Measurements from ENCODE around the gene MAPK8IP1. TPM values are rescaled to one million over a fixed set of nuclear protein-coding genes. Genes with fewer than 3 reads are reported as not detected.

Gene MAPK8IP1
- total RNA-seq, 1 donor: 1.5 TPM

DNA sequence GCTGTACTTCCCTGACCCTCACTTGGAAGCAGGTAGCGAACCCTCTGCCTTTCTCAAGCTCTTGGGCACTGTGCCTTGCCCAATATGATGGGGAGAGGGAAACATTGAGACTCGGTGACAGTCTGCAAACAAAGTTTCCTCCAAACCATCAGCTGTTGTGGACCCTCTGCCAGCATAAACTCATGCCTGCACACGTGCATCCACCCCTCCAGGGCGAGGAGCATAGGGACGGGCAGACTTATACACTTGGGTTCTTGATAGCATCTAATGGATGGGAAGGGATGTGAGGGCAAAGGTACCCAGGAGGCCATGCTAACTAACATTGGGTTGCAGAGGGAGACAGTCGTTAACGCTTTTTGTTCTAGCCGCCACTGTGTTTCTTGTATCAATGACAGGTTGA lies 8.2 kb upstream of the MAPK8IP1 start:
- Histone ChIP-seq H3K4me3 (ENCODE audit: low read length) (no peak overlapping the region), H3K9me3 (ENCODE audit: low read depth, low read length) (no peaks in the 10 kb centered on the region), H3K4me1 (ENCODE audit: insufficient read depth, low read length) (no peaks in the 10 kb centered on the region), H3K27me3 (ENCODE audit: insufficient read depth, low read length) (no peaks in the 10 kb centered on the region)

GRCh38 chr11:45877845-45878244 lies 7.6 kb upstream of the MAPK8IP1 start:
- Histone ChIP-seq H3K27me3 (ENCODE audit: insufficient read depth, low read length) (no peaks in the 10 kb centered on the region), H3K9me3 (ENCODE audit: low read depth, low read length) (no peaks in the 10 kb centered on the region), H3K4me1 (ENCODE audit: insufficient read depth, low read length) (no peaks in the 10 kb centered on the region), H3K4me3 (ENCODE audit: low read length) (no peak overlapping the region)

- H3K9me3 ChIP-seq (ENCODE audit: low read depth, low read length): no peaks in the 10 kb centered on the region
- no peaks in the 10 kb centered on the region for H3K27me3 ChIP-seq (ENCODE audit: insufficient read depth, low read length)
- H3K4me3 ChIP-seq (ENCODE audit: low read length): no peak overlapping the region
- peaks cover under 1% of the 10 kb centered on the region for H3K4me1 ChIP-seq (ENCODE audit: insufficient read depth, low read length)
Measured at GRCh38 chr11:45879803-45880686, 5.4 kb upstream of the MAPK8IP1 start.

DNA sequence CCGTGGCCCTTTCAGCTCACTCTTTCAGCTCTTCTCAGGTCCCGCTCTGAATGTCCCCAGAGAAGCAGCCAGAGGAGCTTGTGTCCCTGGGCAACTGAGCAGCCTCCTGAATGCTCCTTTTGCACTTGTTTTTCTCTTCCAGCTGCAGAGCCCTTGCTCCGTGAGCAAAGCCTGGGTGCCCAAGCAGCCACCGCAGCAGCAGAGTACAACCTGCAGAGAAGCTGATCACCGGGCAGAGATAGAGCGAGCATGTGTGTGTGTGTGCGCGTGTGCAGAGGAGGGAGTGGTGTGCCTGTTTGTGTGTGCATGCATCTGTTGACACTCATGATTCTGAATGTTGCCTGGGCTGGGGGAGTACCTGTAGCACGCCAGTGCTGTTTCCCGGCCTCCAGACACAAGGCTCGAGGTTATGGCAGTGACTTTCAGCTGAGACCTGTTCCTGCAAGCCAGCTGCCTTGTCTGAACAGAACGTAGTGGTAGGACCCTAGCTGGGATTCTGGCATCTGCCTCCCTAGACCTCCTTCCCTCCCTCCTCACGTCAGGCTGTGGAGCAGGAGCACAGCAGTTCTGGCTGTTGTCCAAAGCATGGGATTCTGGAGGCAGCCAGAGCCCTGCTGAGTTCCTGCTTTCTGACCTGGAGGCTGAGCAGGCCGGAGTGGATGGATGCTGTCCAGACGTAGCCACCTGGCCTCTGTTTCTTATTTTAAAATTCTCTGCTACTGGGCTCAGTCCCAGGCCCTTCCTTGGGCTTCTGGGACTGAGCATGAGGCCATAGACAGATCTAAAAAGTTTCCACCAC lies 4.5 kb upstream of the MAPK8IP1 start:
- Histone ChIP-seq H3K9me3 (ENCODE audit: low read depth, low read length) (no peaks in the 10 kb centered on the region), H3K4me1 (ENCODE audit: insufficient read depth, low read length) (peaks cover 7% of the 10 kb centered on the region), H3K27me3 (ENCODE audit: insufficient read depth, low read length) (no peaks in the 10 kb centered on the region), H3K4me3 (ENCODE audit: low read length) (no peak overlapping the region)

- Histone ChIP-seq H3K4me1 (ENCODE audit: insufficient read depth, low read length) (peaks cover 8% of the 10 kb centered on the region), H3K4me3 (ENCODE audit: low read length) (no peak overlapping the region), H3K9me3 (ENCODE audit: low read depth, low read length) (no peaks in the 10 kb centered on the region), H3K27me3 (ENCODE audit: insufficient read depth, low read length) (peaks cover 2% of the 10 kb centered on the region)
Measured at GRCh38 chr11:45881708-45882368, 3.6 kb upstream of the MAPK8IP1 start.

DNA sequence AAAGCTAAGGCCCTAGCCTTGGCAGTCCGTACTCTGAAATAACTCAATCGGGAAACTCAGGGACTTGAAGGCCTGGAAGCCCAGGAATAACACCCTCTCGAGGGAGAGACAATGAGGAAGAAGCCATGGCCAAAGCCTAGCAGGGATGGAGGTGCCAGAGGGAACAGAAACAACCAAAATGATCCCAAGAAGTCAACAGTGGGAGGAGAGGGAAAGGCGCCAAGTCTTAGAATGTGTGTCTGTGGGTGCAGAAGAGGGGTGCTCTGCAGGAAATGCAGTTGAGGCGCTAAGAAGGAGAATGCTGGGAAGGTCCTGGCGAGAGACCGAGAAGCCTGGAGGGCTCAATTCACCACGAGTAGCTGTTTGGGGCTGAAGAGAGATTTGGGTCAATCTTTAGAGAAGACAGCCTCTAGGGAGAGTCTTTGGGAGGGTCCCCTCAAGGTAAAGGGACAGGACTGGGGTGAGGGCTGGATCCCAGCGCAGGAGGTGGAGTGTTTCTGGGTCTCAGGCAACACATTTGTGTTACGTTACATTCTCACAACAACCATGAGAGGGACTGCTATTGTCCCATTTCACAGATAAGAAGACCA lies 760 bp upstream of the MAPK8IP1 start:
- Histone ChIP-seq H3K9me3 (ENCODE audit: low read depth, low read length) (no peaks in the 10 kb centered on the region), H3K4me1 (ENCODE audit: insufficient read depth, low read length) (peaks cover 8% of the 10 kb centered on the region), H3K27me3 (ENCODE audit: insufficient read depth, low read length) (peaks cover 2% of the 10 kb centered on the region), H3K4me3 (ENCODE audit: low read length) (no peak overlapping the region)

- H3K4me1 ChIP-seq (ENCODE audit: insufficient read depth, low read length): peaks cover 8% of the 10 kb centered on the region
Measured at GRCh38 chr11:45885921-45886721, 670 bp downstream of the MAPK8IP1 start.

GRCh38 chr11:45886816-45887520 lies 1.5 kb downstream of the MAPK8IP1 start:
- H3K27me3 ChIP-seq (ENCODE audit: insufficient read depth, low read length): peaks cover 2% of the 10 kb centered on the region
- H3K9me3 ChIP-seq (ENCODE audit: low read depth, low read length): no peaks in the 10 kb centered on the region
- peaks cover 8% of the 10 kb centered on the region for H3K4me1 ChIP-seq (ENCODE audit: insufficient read depth, low read length)
- no peak overlapping the region for H3K4me3 ChIP-seq (ENCODE audit: low read length)

More at GRCh38 chr11:45885921-45886721, 670 bp downstream of the MAPK8IP1 start:
- Histone ChIP-seq H3K27me3 (ENCODE audit: insufficient read depth, low read length) (peaks cover 2% of the 10 kb centered on the region), H3K9me3 (ENCODE audit: low read depth, low read length) (no peaks in the 10 kb centered on the region), H3K4me3 (ENCODE audit: low read length) (peak overlapping the region; percentile 23)

- H3K4me1 ChIP-seq (ENCODE audit: insufficient read depth, low read length): peaks cover 8% of the 10 kb centered on the region
- H3K27me3 ChIP-seq (ENCODE audit: insufficient read depth, low read length): peaks cover 2% of the 10 kb centered on the region
- no peaks in the 10 kb centered on the region for H3K9me3 ChIP-seq (ENCODE audit: low read depth, low read length)
- no peak overlapping the region for H3K4me3 ChIP-seq (ENCODE audit: low read length)
Measured at GRCh38 chr11:45887587-45887986, 2.1 kb downstream of the MAPK8IP1 start.

- Histone ChIP-seq H3K4me3 (ENCODE audit: low read length) (no peak overlapping the region), H3K27me3 (ENCODE audit: insufficient read depth, low read length) (peaks cover 2% of the 10 kb centered on the region), H3K9me3 (ENCODE audit: low read depth, low read length) (no peaks in the 10 kb centered on the region), H3K4me1 (ENCODE audit: insufficient read depth, low read length) (peaks cover 8% of the 10 kb centered on the region)
Measured at GRCh38 chr11:45889555-45889954, 4.1 kb downstream of the MAPK8IP1 start.

DNA sequence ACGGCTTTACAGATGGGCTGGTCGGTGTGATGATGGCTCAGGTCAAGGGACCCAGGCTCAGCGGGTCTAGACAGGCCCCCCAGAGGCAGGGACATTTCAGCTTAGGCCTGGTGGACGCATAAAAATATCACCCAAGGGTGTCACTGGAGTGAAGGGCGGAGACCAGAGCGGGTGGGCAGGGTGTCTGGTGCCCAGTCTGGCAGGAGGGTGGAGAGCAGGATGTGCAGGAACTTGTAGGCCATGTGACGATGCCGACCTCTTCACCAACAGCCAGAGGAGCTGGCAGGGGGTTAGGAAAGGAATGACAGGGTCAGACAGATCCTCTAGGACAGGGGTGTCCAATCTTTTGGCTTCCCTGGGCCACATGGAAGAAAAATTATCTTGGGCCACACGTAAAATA lies 4.5 kb downstream of the MAPK8IP1 start:
- H3K27me3 ChIP-seq (ENCODE audit: insufficient read depth, low read length): peaks cover 2% of the 10 kb centered on the region
- H3K9me3 ChIP-seq (ENCODE audit: low read depth, low read length): no peaks in the 10 kb centered on the region
- no peak overlapping the region for H3K4me3 ChIP-seq (ENCODE audit: low read length)
- peaks cover 8% of the 10 kb centered on the region for H3K4me1 ChIP-seq (ENCODE audit: insufficient read depth, low read length)

DNA sequence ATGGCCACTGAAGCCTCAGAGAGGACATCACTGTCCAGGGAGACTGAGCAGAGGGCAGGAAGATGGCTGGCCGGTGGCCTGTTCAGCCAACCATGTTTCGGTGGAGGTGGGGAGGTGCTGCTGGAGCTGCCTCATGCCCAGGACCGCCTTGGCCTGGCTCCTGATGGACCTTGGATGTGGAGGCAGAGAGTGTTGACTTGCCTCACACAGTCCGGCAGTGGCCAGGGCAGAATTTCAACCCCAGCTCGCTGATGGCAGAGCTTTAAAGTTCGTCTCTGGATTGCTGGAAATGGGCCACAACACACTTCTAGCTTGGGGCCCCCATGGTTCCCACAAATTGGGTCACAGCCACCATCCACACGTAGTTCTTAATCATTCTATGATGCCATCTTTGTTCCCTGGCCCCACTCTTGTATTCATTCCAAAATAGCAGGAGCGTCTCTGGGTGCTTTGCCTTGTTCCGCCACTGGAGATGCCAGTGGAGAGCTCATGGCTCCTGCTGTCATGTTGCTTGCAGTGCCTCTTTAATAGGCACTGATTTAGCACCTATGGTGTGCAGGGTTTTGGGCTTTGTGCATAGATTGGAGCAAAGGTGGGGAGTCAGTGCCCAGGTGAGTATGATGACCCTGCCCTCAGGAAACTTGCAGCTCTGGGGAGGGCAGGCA lies 5.6 kb downstream of the MAPK8IP1 start:
- Histone ChIP-seq H3K27me3 (ENCODE audit: insufficient read depth, low read length) (peaks cover 4% of the 10 kb centered on the region), H3K9me3 (ENCODE audit: low read depth, low read length) (no peaks in the 10 kb centered on the region), H3K4me3 (ENCODE audit: low read length) (no peak overlapping the region), H3K4me1 (ENCODE audit: insufficient read depth, low read length) (peaks cover under 1% of the 10 kb centered on the region)

DNA sequence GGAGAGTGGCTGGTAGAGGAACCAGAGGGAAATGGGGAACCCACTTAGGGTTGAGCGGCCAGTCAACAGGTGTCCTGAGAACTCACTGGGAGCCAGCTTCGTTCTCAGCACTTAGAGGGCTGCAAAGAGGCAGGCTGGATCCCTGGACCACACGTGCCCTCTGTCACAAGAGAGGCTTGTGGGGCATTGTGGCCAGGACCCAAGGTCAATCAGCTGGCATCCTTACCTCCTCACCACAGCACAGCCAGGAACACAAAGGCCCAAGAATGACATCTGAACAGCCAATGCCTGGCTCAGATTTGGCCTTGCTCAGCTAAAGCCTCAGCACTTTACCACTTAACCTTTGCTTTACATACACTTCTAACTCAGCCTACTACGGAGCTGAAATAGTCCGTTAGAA lies 7.4 kb downstream of the MAPK8IP1 start:
- Histone ChIP-seq H3K9me3 (ENCODE audit: low read depth, low read length) (no peaks in the 10 kb centered on the region), H3K4me3 (ENCODE audit: low read length) (no peak overlapping the region), H3K4me1 (ENCODE audit: insufficient read depth, low read length) (no peaks in the 10 kb centered on the region), H3K27me3 (ENCODE audit: insufficient read depth, low read length) (peaks cover 13% of the 10 kb centered on the region)
